Stimulated activated CD4-positive, alpha-beta T cell treated with anti-CD3 and anti-CD28 coated beads, Interleukin-15, amount 100 ng/mL, for 24 hours (primary cell): ENCODE measurements around the gene MGLL.

Source experiments
- DNase-seq: peaks from one replicate; pipeline ENCODE4 v3.0.0-alpha.2; 2020

The MGLL gene

GRCh38 chr3:127808197-127808596, 14.1 kb downstream of the MGLL start:
- DNase-seq, result no peak

GRCh38 chr3:127805026-127805753, 17.1 kb downstream of the MGLL start:
- no peak for DNase-seq

DNA sequence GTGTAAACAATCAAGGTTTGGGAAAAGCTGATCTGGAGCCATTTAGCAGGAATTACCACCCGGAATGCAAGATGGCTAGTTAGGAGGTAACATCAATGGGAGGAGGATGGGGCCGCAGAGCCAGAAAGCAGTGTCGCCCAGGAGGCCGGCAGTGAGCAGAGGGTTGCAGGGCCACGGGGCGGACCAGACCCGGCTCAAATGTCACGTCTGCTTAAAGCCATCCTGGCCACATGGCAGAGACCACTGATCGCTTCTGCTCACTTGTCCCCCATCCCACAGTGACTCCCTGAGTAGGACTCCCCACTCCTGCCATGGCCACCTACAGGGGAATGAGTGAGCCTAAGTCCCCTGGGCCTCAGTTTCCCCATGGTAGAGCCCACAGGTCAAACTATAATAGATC, 18.2 kb downstream of the MGLL start:
- DNase-seq, result no peak

- DNase-seq, result no peak
These were observed 18.7 kb downstream of the MGLL start for GRCh38 chr3:127803619-127804018.

DNA sequence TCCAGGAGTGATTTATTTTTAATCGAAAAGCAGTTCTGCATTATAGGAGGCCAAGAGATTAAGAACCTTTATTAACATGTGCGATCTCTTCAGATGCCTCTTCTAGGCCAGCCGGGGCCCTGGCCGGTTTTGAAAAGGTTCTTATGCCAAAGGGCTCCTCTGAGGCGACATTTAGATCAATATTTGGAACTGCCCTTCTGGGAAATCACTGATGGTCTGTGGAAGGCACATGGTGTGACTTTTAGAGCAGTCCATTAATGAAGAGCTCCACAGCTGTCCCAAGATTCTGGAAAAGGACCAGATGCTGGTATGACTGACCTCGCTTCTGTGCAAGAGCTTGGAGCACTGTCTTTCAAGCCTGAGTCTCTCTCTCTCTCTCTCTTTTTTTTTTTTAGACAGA, 19.7 kb downstream of the MGLL start:
- no peak for DNase-seq

- no peak for DNase-seq
These were observed 20.5 kb downstream of the MGLL start for GRCh38 chr3:127801731-127802313.

DNA sequence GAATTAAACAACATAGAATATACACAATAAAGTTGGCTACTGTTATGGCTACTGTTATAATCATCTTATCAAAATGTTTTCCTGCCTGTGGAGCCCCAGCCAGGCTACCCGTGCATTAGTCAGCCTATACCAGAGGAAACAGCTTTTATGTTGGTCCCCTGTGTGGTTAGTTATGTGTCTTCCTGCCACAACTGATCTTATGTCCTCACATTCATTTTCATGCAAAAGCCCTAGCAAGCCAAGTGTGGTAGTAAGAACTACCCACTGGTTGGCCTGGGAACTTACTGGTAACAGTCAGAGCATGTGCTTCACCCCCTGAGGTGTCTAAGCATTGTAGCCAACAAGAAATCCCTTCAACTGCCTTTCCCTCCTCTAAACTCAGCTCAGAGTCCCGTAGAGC, 21.8 kb downstream of the MGLL start:
- no peak for DNase-seq

- no peak for DNase-seq
These were observed 22.7 kb downstream of the MGLL start for GRCh38 chr3:127799476-127800222.

GRCh38 chr3:127798716-127799115, 23.6 kb downstream of the MGLL start:
- no peak for DNase-seq

DNA sequence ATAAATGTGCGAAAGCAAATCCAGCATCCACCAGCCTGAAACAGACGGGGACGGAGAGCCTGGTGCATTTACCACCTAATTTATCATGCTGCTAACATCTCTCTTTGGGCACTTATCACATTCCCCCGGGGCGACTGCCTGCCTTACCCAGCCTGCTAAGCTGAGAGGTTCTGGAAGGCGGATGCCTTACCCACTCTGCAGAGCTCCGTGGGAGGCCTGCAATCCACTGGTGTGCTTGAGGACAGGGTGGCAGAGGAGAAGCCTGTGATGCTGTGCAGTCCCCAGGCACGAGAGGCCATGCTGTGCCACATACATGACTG, 25.5 kb downstream of the MGLL start:
- no peak for DNase-seq

- no peak for DNase-seq
These were observed 26.1 kb downstream of the MGLL start for GRCh38 chr3:127796045-127796830.

- DNase-seq, result no peak
These were observed 27.3 kb downstream of the MGLL start for GRCh38 chr3:127794972-127795371.

- no peak for DNase-seq
These were observed 27.9 kb downstream of the MGLL start for GRCh38 chr3:127794402-127794801.

- DNase-seq, result no peak
These were observed 29.6 kb downstream of the MGLL start for GRCh38 chr3:127792541-127793292.

GRCh38 chr3:127791221-127791913, 30.9 kb downstream of the MGLL start:
- DNase-seq, result peak; percentile 12

GRCh38 chr3:127790882-127791183, 31.5 kb downstream of the MGLL start:
- no peak for DNase-seq

- no peak for DNase-seq
These were observed 32.1 kb downstream of the MGLL start for GRCh38 chr3:127789990-127790881.

GRCh38 chr3:127789051-127789450, 33.3 kb downstream of the MGLL start:
- DNase-seq, result no peak

- DNase-seq, result no peak
These were observed 33.8 kb downstream of the MGLL start for GRCh38 chr3:127788451-127788909.

DNA sequence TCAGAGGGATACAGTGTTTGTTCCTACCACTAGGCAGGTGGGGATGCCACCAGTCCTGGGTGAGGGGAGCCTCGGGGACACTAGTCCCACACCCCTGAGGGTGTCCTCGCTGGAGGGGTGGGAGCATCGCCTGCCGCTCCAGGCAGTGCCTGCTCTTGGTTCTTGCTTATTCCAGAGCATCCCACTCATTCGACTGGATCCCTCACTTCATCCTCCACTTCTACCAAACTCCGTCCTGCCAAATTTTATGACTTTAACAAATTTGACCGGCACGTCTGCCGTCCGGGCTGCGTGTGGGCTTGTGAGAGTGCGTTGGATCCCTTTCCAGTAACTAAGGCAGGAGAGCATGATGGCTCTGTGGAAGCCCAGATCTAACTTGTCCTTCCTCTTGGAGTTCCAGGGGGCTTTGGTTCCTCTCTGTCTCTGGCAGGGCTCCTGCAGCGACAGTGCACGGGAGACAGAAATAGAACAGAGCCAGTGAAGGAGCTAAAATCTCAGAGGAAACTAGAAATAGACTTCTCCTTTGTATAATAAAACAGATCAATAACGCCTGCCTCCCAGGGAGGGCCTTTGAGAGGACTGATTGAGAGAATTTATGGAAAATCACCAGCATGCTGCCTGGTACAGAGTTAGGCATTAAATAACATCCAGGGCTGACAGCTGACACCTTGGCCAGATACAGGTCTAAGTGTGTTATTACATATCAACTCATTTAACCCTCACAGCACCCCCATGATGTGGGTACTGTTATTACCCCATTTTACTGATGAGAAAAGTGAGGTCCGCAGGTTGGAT, 34.5 kb downstream of the MGLL start:
- DNase-seq, result no peak
